ENCODE data around the gene SPANXN1.
"Not testable (repeated sequence)": the region's sequence is repeated elsewhere in the genome, so short reads cannot be mapped to it uniquely, and the experiment has no call there.

The SPANXN1 gene, protein sequence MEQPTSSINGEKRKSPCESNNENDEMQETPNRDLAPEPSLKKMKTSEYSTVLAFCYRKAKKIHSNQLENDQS

DNA sequence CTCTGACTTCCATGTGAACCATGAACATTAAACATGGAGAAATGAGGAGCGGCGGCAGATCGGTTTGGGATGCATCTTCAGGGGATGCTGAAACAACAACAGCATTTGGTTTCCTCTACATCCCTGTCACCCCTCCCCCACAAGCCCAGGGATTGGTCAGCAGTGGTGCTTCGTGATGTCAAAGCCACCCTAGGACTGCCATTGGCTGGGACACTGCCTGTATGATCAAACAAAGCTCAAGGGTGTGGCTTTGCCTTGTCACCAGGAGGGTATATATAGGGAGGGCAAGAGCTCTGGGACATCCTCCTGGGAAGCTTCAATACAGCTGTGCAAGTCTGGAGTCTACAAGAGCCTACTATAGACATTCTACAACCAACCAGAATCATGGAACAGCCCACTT is at the start of gene SPANXN1:
SPANXN1 (plus strand) TSS at position 301 of the 400 bp plus-strand sequence; CDS start at position 385, 84 bp downstream.
- DNase-seq (ENCODE audit: low read depth): not testable (repeated sequence)

DNA sequence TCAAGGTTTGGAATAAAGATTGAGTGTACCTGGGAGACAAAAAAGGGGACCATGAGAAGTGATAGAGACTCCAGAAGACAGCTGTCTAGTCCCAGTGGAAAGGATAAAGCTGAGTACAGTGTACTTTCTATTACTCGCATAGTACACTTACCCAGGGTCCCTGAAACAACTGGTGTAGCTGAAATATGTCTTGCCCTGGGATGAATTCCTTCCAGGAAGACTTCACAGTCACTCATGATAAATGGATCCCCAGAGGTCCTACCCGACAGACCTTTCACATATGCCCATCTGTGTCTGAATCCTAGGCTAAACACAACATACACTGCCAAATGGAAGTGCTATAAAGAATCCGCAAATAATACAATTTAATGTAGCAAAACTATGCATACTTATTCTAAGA is 48.2 kb upstream of the SPANXN1 start:
- no peak for DNase-seq (ENCODE audit: low read depth)

DNA sequence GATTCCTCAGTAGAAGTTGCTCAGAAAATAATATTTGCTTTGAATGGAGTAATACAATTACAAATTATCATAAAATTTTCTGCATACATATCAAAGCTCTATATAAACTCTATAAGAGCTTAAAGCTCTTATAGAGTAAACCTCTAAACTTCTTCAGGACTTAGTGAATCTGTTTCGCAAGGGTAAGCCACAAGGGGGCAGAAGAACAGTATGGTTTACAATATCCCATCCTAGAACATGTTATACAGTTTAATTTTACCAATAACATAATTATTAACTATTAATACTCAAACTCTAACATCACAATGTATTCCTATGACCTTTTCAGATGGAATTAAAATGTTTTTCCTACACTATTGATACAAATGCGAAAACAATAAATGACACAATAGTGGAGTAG is 33.8 kb upstream of the SPANXN1 start:
- DNase-seq (ENCODE audit: low read depth): no peak

DNA sequence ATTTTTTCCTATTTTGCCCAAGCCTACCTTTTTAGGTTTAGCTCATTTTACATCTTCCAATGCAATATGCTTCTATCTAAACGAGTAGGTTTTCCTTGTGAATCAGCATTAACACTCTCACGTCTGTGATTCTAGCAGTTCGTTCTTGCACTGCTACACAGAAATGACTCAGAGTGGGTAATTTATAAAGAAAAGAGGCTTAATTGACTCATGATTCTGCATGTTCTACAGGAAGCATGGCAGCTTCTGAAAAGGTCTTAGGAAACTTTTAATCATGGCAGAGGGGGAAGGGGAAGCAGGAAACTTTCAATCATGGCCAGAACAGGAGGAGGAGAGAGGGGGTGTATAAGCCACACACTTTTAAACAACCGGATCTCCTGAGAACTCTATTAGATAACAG is 44.9 kb downstream of the SPANXN1 start:
- no peak for DNase-seq (ENCODE audit: low read depth)
